AG08395 (cell line): ENCODE data around the gene PSMC3.

Experiments used
- DNase-seq: peaks from one replicate; pipeline ENCODE4 v3.0.0; 2012; ENCODE audit warnings: mixed read lengths, low spot score

Gene PSMC3

GRCh38 chr11:47443028-47443700 is 16.9 kb upstream of the PSMC3 start:
- no peak for DNase-seq

GRCh38 chr11:47442514-47442913 is 16.3 kb upstream of the PSMC3 start:
- no peak for DNase-seq

- no peak for DNase-seq
Observed at GRCh38 chr11:47441421-47441820, 15.2 kb upstream of the PSMC3 start.

- no peak for DNase-seq
Observed at GRCh38 chr11:47440054-47440476, 13.8 kb upstream of the PSMC3 start.

GRCh38 chr11:47438721-47439120 is 12.5 kb upstream of the PSMC3 start:
- no peak for DNase-seq

- no peak for DNase-seq
Observed at GRCh38 chr11:47437746-47438418, 11.6 kb upstream of the PSMC3 start.

GRCh38 chr11:47437218-47437745 is 11.0 kb upstream of the PSMC3 start:
- no peak for DNase-seq

GRCh38 chr11:47436726-47437125 is 10.5 kb upstream of the PSMC3 start:
- DNase-seq: no peak

- no peak for DNase-seq
Observed at GRCh38 chr11:47435687-47436086, 9.4 kb upstream of the PSMC3 start.

- peak; percentile 90 for DNase-seq
Observed at GRCh38 chr11:47434011-47434786, 8.0 kb upstream of the PSMC3 start.

GRCh38 chr11:47433157-47433556 is 6.9 kb upstream of the PSMC3 start:
- DNase-seq: no peak

GRCh38 chr11:47431356-47432083 is 5.3 kb upstream of the PSMC3 start:
- no peak for DNase-seq

- DNase-seq: no peak
Observed at GRCh38 chr11:47430524-47430923, 4.3 kb upstream of the PSMC3 start.

- no peak for DNase-seq
Observed at GRCh38 chr11:47425611-47426010, 628 bp downstream of the PSMC3 start.

- no peak for DNase-seq
Observed at GRCh38 chr11:47418454-47419259, 7.6 kb downstream of the PSMC3 start.

- DNase-seq: no peak
Observed at GRCh38 chr11:47417712-47418111, 8.5 kb downstream of the PSMC3 start.

GRCh38 chr11:47415949-47416472 is 10.2 kb downstream of the PSMC3 start:
- DNase-seq: peak; percentile 97

- no peak for DNase-seq
Observed at GRCh38 chr11:47415091-47415854, 11.0 kb downstream of the PSMC3 start.

- no peak for DNase-seq
Observed at GRCh38 chr11:47414685-47415070, 11.6 kb downstream of the PSMC3 start.
